Nephron (organoid): ENCODE data around the gene DUSP16.

Source experiments
- H3K27ac Mint-ChIP-seq, 3 experiments: 2 replicates each; pipeline ENCODE4 v1.8.0; 2020; ENCODE audit warnings: mixed read lengths in 3 of 3, mild to moderate bottlenecking in 2 of 3, moderate library complexity in 1 of 3
- H3K27me3 Mint-ChIP-seq: 2 replicates; pipeline ENCODE4 v1.8.0; 2021; ENCODE audit warnings: low read depth, mild to moderate bottlenecking, moderate library complexity, mixed read lengths
- H3K36me3 Mint-ChIP-seq: 2 replicates; pipeline ENCODE4 v1.8.0; 2020; ENCODE audit warnings: low read depth, mixed read lengths
- H3K4me1 Mint-ChIP-seq: 2 replicates; pipeline ENCODE4 v1.8.0; 2020; ENCODE audit warnings: mixed read lengths
- H3K4me3 Mint-ChIP-seq, 3 experiments: 2 replicates each; pipeline ENCODE4 v1.8.0; 2020; ENCODE audit warnings: mild to moderate bottlenecking in 3 of 3, mixed read lengths in 3 of 3, moderate library complexity in 2 of 3
- H3K9me3 Mint-ChIP-seq: 2 replicates; pipeline ENCODE4 v1.8.0; 2020; ENCODE audit warnings: mixed read lengths
- TF ChIP-seq, protein P1 (sequence below), 3 experiments: fragments of 200-600 bp; sonication (generic); IDR thresholded peaks; one replicate each; pipeline ENCODE4 v1.5.0; 2021; ENCODE audit warnings: antibody characterized with exemption in 3 of 3; ENCODE audit not compliant: unreplicated experiment in 3 of 3

Gene DUSP16

DNA sequence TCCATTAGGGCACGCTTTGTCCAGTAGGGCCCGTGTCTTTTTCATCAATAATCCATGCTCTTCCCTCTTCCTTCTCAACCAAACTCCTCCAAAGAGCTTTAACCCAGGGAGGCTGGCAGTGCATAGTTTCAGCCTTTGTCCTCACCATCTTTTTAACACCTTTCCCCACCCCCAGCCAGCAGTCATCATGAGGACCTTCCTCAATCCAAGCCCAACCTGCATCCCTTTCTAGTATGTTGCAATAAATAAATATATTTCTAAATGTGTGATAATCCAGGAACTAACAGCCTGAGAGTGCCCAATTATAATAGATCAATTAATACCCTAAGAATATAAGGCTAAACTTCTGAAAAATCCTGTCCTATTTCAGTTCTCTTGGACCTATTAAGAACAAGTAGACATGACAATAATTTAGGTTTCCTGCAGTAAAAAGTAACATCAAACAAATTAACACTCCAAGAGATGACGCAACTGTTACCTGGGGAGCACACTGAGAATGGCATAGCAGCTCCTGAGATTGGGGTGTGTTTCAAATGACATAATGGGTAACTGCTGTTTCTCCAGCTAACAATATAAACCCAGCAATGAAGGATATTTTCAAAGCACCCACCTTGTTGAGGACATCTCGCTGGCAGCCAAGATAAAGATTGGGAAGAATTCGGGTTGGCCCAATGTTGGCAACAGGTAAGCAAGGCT, 62.6 kb downstream of the DUSP16 start:
- peaks cover 2% of the 10 kb centered on the region for H3K4me1 Mint-ChIP-seq

DNA sequence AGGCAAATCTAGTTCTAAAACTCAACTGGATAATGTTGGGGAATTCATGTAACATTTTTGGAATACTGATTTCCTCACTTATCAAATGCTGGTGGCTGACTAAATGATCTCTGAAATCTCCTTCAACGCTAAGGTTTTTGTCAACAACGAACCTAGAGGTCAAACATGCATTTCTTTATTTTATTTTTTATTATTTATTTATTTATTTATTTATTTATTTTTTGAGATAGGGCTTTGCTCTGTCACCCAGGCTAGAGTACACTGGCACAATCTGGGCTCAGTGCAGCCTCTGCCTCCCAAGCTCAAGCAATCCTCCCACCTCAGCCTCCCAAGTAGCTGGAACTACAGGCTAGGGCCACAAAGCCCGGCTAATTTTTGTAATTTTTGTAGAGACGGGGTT, 64.5 kb downstream of the DUSP16 start:
- no peaks in the 10 kb centered on the region for H3K9me3 Mint-ChIP-seq
- H3K27me3 Mint-ChIP-seq, result no peaks in the 10 kb centered on the region
- H3K27ac Mint-ChIP-seq, result no peak overlapping the region
- H3K4me3 Mint-ChIP-seq, result no peak overlapping the region
- H3K4me1 Mint-ChIP-seq, result no peaks in the 10 kb centered on the region
- TF ChIP-seq, protein P1, sequence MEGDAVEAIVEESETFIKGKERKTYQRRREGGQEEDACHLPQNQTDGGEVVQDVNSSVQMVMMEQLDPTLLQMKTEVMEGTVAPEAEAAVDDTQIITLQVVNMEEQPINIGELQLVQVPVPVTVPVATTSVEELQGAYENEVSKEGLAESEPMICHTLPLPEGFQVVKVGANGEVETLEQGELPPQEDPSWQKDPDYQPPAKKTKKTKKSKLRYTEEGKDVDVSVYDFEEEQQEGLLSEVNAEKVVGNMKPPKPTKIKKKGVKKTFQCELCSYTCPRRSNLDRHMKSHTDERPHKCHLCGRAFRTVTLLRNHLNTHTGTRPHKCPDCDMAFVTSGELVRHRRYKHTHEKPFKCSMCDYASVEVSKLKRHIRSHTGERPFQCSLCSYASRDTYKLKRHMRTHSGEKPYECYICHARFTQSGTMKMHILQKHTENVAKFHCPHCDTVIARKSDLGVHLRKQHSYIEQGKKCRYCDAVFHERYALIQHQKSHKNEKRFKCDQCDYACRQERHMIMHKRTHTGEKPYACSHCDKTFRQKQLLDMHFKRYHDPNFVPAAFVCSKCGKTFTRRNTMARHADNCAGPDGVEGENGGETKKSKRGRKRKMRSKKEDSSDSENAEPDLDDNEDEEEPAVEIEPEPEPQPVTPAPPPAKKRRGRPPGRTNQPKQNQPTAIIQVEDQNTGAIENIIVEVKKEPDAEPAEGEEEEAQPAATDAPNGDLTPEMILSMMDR (IDR thresholded peaks at IDR 0.05; ENCODE audit: unreplicated experiment in 3 of 3), result no peak
- peaks cover 10% of the 10 kb centered on the region for H3K36me3 Mint-ChIP-seq

More for the DNA sequence above, 62.6 kb downstream of the DUSP16 start:
- Mint-ChIP-seq H3K27ac (no peak overlapping the region), H3K27me3 (no peaks in the 10 kb centered on the region), H3K4me3 (no peak overlapping the region), H3K36me3 (peaks cover 10% of the 10 kb centered on the region), H3K9me3 (no peaks in the 10 kb centered on the region)
- TF ChIP-seq, protein P1 (IDR thresholded peaks at IDR 0.05; ENCODE audit: unreplicated experiment in 3 of 3), result no peak

DNA sequence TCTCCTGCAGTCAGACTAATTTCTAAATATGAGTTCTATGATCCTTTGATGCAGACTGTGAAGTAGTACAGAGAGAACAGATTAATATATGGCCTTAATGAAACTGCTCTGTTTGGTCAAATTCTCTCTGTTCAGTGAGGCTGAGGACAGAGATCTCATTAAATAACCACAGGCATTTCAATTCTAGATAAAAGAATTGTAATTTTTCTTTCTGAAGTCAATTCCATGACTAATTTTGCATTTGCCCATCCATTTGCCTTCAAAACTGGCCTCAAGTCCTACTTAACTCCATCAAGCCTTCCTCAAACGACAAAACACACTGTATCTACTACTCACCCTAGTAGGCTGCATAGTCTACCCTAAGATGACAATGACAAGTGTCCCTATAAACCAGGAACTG, 67.1 kb downstream of the DUSP16 start:
- TF ChIP-seq, protein P1 (IDR thresholded peaks at IDR 0.05; ENCODE audit: unreplicated experiment in 3 of 3), result no peak
- Mint-ChIP-seq H3K27ac (no peak overlapping the region), H3K36me3 (peaks cover 7% of the 10 kb centered on the region), H3K27me3 (no peaks in the 10 kb centered on the region), H3K4me1 (no peaks in the 10 kb centered on the region), H3K4me3 (no peak overlapping the region), H3K9me3 (no peaks in the 10 kb centered on the region)

DNA sequence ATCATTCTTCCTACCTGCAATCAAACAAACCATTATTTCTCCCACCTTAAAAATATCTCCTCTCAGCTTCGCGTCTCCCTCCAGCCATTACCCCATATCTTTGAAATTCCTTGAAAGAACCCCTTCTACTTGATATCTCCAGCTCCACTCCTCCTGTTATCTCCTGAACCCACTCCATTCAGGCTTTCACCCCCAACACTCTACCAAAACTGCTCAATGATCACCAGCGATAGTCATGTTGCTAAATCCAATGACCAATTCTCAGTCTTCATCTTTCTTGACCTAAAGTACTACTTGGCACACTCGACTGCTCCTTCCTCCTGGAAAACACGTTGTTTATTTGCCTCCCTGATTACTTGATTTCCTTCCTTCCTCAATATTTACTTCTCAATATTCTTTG, 70.1 kb downstream of the DUSP16 start:
- Mint-ChIP-seq H3K4me3 (no peak overlapping the region), H3K27ac (no peak overlapping the region), H3K36me3 (peaks cover 5% of the 10 kb centered on the region), H3K4me1 (no peaks in the 10 kb centered on the region), H3K27me3 (no peaks in the 10 kb centered on the region), H3K9me3 (no peaks in the 10 kb centered on the region)
- TF ChIP-seq, protein P1 (IDR thresholded peaks at IDR 0.05; ENCODE audit: unreplicated experiment in 3 of 3), result no peak

DNA sequence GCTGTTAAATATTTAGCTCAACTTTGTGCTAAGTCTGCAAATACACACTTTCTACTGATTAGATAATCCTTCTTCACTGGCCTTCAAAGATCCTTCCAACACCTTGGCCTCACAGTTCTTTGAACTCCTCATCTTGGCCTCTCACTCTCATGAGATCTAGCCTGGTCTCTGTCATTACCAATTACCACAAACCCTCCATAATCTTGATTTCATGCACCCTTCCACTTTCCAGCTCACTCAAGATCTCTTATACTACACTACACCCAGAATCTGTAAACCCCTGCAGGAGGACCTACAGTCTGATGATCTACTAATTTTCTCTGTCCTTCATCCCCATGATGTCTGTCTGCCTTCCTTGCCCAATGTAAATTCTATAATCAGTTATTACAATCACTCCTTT, 71.1 kb downstream of the DUSP16 start:
- H3K36me3 Mint-ChIP-seq, result peaks cover 5% of the 10 kb centered on the region

More for the DNA sequence above, 71.1 kb downstream of the DUSP16 start:
- no peaks in the 10 kb centered on the region for H3K9me3 Mint-ChIP-seq
- H3K27me3 Mint-ChIP-seq, result no peaks in the 10 kb centered on the region
- H3K4me1 Mint-ChIP-seq, result no peaks in the 10 kb centered on the region
- H3K4me3 Mint-ChIP-seq, result no peak overlapping the region
- TF ChIP-seq, protein P1 (IDR thresholded peaks at IDR 0.05; ENCODE audit: unreplicated experiment in 3 of 3), result no peak
- H3K27ac Mint-ChIP-seq, result no peak overlapping the region
